ENCODE results near the gene SNX24.
"Not testable (repeated sequence)": the region's sequence is repeated elsewhere in the genome, so short reads cannot be mapped to it uniquely, and the experiment has no call there.

Gene SNX24, protein sequence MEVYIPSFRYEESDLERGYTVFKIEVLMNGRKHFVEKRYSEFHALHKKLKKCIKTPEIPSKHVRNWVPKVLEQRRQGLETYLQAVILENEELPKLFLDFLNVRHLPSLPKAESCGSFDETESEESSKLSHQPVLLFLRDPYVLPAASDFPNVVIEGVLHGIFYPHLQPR

DNA sequence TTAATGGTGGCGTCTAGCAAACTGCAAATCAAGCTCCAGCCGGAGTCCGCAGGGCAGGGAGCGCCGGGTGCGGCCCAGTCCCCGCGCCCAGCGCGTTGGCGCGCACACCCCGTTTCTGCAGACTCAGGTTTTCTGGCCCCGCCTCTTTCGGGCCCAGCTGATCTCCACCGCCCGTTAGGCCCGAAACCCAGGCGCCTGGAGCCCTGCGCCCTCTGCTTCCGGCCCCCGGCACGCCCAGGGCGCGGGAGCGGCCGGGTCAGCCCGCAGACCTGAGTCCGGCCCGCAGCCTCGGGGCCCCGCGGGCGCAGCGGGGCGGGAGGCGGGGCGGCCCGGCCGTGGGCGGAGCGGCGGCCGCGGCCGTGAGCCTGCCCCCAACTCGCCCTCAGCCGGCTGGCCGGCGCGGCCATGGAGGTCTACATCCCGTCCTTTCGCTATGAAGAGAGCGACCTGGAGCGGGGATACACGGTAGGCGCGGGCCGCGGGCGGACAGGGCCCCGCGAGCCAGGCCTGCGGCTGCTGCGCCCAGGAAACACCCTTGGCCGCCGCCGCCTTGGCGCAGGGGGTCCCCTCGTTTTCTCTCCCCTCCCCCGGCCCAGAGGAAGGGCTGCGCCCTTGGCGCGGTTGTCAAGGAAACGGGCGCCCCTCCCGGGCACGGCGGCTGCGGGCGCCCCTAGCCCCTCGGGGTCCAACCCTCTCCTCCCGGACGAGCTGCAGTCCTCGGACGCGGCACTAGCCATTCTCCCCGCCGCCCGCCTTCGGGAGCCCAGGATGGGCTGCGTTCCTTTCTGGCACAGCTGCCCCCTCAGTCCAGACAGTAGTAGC lies at the start of gene SNX24:
Gene SNX24, plus strand, starts transcription at position 385 of the 822 bp plus-strand sequence. Its CDS starts 21 bp downstream, at position 406.
- peak; percentile 75 for DNase-seq

GRCh38 chr5:122805481-122805880 lies 39.9 kb upstream of the SNX24 start:
- DNase-seq = no peak

GRCh38 chr5:122810405-122810804 lies 35.0 kb upstream of the SNX24 start:
- DNase-seq = no peak

- DNase-seq = no peak
Measured at GRCh38 chr5:122815218-122815767, 30.1 kb upstream of the SNX24 start.

GRCh38 chr5:122816756-122817155 lies 28.7 kb upstream of the SNX24 start:
- DNase-seq = no peak

GRCh38 chr5:122831984-122832383 lies 13.4 kb upstream of the SNX24 start:
- no peak for DNase-seq

GRCh38 chr5:122835681-122836080 lies 9.7 kb upstream of the SNX24 start:
- DNase-seq = no peak

- no peak for DNase-seq
Measured at GRCh38 chr5:122836947-122837346, 8.5 kb upstream of the SNX24 start.

GRCh38 chr5:122839731-122840130 lies 5.7 kb upstream of the SNX24 start:
- DNase-seq = no peak

DNA sequence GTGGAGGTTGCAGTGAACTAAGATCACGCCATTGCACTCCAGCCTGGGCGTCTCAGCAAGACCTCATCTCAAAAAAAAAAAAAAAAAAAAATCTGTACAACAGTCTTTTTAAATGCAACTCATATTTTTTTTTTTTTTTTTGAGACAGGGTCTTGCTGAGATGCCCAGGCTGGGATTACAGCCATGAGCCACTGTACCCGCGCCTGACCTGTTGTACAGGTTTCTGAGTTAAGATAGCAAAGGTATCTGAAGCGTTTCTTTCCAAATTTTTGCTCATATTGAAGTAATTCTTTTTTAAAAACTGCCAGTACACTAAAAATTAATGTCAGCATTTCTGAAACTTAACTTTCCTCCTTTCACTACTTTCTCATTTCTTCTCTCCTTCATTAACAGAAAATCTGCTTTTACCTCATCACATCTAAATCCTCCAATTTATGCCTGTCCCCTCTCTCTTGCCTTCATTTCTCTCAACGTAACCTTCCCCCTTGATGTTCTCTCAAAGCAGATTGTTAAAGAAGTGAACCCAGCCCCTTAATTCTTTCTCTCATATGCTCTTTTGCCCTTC lies 3.3 kb upstream of the SNX24 start:
- DNase-seq = no peak

GRCh38 chr5:122844136-122844909 lies 1.1 kb upstream of the SNX24 start:
- DNase-seq = no peak

DNA sequence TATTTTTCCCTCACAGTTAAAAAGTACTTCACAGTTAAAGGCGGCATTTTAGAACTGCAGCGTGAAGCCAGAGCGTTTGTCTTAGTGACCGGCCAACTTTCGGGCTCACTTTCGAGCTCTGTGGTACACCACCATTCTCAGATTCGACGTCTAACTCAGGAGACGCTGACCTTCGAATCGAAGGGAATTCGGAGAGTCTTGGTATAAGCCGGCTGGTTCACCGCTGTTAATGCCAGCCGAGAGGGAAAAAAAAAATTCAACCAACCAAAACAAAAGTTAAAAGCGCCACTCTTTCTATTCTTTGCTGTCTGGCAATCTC lies 544 bp upstream of the SNX24 start:
- DNase-seq = no peak

DNA sequence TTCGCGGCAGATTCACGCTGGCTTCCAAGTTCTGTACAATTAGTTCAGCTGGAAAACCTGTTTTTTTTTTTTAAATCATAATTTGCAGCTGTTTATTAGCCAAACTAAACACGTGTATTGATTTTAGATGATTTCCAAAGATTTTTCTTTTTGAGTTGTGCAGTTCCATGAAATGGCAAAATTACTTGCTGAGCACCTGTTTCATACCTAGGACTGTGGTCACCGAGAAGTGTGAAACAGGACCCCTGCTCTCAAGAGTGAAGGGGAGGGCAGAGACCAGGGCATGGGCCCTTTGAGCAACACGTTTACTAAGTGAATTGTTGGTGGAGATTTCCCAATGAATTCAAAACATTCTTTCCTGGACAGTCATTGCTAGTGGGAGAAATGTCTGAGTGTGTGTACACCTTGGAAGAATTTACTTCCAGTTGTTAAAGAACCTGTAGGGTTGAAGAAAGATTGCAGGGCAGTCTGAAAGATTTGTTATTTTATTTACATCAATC lies 688 bp downstream of the SNX24 start:
- DNase-seq = no peak

DNA sequence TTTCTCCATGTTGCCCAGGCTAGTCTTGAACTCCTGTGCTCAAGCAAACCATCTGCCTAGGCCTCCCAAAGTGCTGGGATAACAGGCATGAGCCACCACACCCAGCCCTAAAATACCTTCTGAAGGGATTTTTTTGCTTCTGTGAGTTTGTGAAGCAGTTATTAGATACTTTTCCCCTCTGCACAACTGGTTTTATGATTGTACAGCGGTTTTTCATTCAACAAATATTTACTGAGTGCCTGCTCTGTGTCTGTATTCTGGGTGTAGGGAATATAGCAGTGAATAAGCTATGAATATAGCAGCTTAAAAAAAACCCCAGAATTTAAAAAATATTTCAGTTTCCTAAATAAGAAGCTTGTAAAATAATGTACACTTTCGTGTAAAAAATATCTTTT lies 2.3 kb downstream of the SNX24 start:
- DNase-seq = no peak

DNA sequence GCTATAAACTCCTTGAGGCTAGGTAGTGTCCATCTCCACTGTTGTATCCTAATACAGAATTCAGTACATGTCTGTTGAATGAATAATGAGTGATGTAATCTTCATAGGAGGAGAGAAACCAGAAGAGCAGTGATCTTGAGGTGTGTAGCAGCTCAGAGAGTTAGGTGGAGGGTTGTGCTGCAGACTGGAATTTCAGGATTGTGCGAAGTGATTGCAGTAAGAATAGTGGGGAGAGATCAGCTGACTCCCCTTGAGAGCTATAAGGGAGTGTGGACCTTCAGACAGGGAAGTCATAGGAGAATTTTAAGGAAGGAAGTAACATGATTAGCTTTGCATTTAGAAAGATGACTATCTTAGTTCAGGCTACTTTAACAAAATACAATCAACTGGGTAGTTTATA lies 4.4 kb downstream of the SNX24 start:
- no peak for DNase-seq

DNA sequence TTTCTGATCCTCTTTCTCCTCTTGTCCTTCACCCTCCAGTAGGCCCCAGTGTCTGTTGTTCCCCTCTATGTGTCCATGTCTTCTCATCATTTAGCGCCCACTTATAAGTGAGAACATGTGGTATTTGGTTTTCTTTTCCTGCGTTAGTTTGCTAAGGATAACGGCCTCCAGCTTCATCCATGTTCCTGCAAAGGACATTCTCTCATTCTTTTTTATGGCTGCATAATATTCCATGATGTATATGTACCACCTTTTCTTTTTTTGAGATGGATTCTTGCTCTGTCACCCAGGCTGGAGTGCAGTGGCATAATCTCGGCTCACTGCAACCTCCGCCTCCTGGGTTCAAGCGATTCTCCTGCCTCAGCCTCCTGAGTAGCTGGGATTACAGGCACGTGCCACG lies 12.1 kb downstream of the SNX24 start:
- DNase-seq = not testable (repeated sequence)

GRCh38 chr5:122858451-122858850 lies 13.0 kb downstream of the SNX24 start:
- DNase-seq = no peak

GRCh38 chr5:122863240-122863639 lies 17.8 kb downstream of the SNX24 start:
- no peak for DNase-seq

- no peak for DNase-seq
Measured at GRCh38 chr5:122863721-122864120, 18.3 kb downstream of the SNX24 start.

DNA sequence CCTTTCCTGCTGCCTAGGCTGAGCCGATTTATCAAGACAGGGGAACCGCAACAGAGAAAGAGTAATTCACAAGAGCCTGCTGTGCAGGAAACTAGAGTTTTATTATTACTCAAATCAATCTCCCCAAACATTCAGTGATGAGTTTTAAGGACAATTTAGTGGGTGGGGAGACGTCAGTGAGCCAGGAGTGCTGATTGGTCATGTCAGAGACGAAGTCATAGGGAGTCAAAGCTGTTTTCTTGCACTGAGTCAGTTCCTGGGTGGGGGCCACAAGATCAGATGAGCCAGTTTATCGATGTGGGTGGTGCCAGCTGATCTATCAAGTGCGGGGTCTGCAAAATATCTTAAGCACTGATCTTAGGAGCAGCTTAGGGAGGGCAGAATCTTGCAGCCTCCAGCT lies 19.0 kb downstream of the SNX24 start:
- DNase-seq = peak; percentile 40

- no peak for DNase-seq
Measured at GRCh38 chr5:122864842-122865241, 19.4 kb downstream of the SNX24 start.

DNA sequence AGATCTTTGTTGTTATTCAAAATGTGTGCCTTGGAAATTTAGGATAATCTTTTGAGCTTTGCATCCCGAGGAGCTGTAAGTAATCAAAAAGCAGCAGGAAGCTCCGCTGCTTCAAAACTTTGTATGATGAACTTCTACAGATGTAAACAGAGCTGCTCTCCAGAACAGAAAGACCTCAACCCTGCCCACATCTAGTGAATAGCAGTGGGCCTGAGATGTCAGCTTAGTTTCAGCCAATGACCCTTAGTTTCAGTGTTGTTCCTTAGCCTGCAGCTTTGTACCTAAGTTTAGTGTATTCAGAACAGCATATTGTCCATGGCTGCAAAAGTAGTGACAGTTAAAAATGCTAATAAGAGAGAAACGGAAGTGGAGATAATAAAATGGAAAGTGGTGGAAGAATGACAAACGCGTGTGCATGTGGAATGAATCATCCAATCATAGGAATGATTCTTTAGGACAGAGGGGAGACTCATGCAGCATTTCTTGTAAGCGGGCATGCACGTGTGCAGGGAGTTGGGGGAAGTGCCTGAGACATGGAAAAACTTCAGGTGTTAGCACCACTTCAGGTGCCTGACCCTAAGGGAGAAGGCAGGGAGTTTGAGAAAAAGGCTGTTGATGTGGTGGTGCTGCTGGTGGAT lies 24.9 kb downstream of the SNX24 start:
- DNase-seq = no peak

DNA sequence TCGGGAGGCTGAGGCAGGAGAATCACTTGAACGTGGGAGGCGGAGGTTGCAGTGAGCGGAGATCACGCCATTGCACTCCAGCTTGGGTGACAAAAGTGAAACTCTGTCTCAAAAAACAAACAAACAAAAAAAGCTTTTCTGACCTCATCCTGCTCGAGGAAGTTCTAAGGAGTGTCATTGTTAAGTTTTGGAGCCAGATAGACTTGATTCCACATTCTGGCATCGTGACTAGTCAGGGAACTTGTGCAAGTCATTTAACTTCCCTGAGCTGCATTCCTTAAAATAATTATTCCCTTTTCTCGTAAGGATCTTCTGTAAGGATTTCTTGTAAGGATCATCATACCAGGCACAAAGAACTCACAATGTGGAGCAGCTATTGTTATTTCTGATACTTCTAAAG lies 26.2 kb downstream of the SNX24 start:
- no peak for DNase-seq
